Measurements from ENCODE around the gene NEK5. TPM values are rescaled to one million over a fixed set of nuclear protein-coding genes. Genes with fewer than 3 reads are reported as not detected.
A peak's percentile ranks its signal among the peaks of the same experiment; 100 is the strongest.

Gene NEK5
- total and polyA plus RNA-seq, 2 donors from 2014 or later: 0.39 to 1.2 TPM

- Histone ChIP-seq H3K9me3 (ENCODE audit: control insufficient read depth in 2 of 3, insufficient read depth in 1 of 3, low read length in 3 of 3) (no peaks in the 10 kb centered on the region), H3K27ac (ENCODE audit: low read depth in 2 of 2, low read length in 2 of 2) (peak within 1 kb of the TSS; percentile 67 to 77), H3K9ac (ENCODE audit: low read length in 3 of 3) (peak within 1 kb of the TSS; percentile 23 to 76 (median 71)), H3K36me3 (ENCODE audit: control insufficient read depth in 2 of 3, insufficient read depth in 3 of 3, low read length in 3 of 3) (no peaks in the 10 kb centered on the region), H3K4me3 (ENCODE audit: low read length in 3 of 3) (peak within 1 kb of the TSS; percentile 61 to 83 (median 73)), H3K4me1 (ENCODE audit: control insufficient read depth in 2 of 3, insufficient read depth in 2 of 3, low read depth in 1 of 3, low read length in 3 of 3) (peaks cover 2 to 12% (median 5%) of the 10 kb centered on the region in 3 donors), H3K27me3 (ENCODE audit: control insufficient read depth, insufficient read depth, low read length) (no peaks in the 10 kb centered on the region)
- TF ChIP-seq CTCF (IDR thresholded peaks at IDR 0.05; ENCODE audit: borderline replicate concordance, extremely low read depth, insufficient read depth): no peak
- intact Hi-C loops (cut with DNase I): no loop called here
- DNase-seq (peak; percentile 85 to 94 (median 88)), FAIRE-seq (no peak)
Observed at GRCh38 chr13:52159159-52159982, 30.5 kb upstream of the NEK5 start, which contains the start of gene NEK3. Gene NEK3, minus strand, starts transcription at chr13:52159597. Its CDS starts 3,406 bp downstream, at chr13:52156191.

GRCh38 chr13:52158629-52159158 is 29.8 kb upstream of the NEK5 start:
- Histone ChIP-seq H3K27ac (ENCODE audit: low read depth in 2 of 2, low read length in 2 of 2) (peak overlapping the region; percentile 67 to 77), H3K9ac (ENCODE audit: low read length in 3 of 3) (peak overlapping the region; percentile 23 to 76 (median 71)), H3K36me3 (ENCODE audit: control insufficient read depth in 2 of 3, insufficient read depth in 3 of 3, low read length in 3 of 3) (no peaks in the 10 kb centered on the region), H3K4me1 (ENCODE audit: control insufficient read depth in 2 of 3, insufficient read depth in 2 of 3, low read depth in 1 of 3, low read length in 3 of 3) (peaks cover 2 to 12% (median 5%) of the 10 kb centered on the region in 3 donors), H3K9me3 (ENCODE audit: control insufficient read depth in 2 of 3, insufficient read depth in 1 of 3, low read length in 3 of 3) (no peaks in the 10 kb centered on the region), H3K4me3 (ENCODE audit: low read length in 3 of 3) (peak overlapping the region; percentile 61 to 83 (median 73)), H3K27me3 (ENCODE audit: control insufficient read depth, insufficient read depth, low read length) (no peaks in the 10 kb centered on the region)
- FAIRE-seq: no peak
- intact Hi-C loops (cut with DNase I): no loop called here
- no peak for TF ChIP-seq CTCF (IDR thresholded peaks at IDR 0.05; ENCODE audit: borderline replicate concordance, extremely low read depth, insufficient read depth)
- peak in 3 of 5 donors; percentile 56 to 76 (median 66) for DNase-seq

- Histone ChIP-seq H3K4me1 (ENCODE audit: control insufficient read depth in 2 of 3, insufficient read depth in 2 of 3, low read depth in 1 of 3, low read length in 3 of 3) (peaks cover 0 to 8% (median 2%) of the 10 kb centered on the region in 3 donors), H3K9me3 (ENCODE audit: control insufficient read depth in 2 of 3, insufficient read depth in 1 of 3, low read length in 3 of 3) (no peaks in the 10 kb centered on the region), H3K27ac (ENCODE audit: low read depth in 2 of 2, low read length in 2 of 2) (no peak overlapping the region), H3K36me3 (ENCODE audit: control insufficient read depth in 2 of 3, insufficient read depth in 3 of 3, low read length in 3 of 3) (peaks cover 0 to 3% (median 0%) of the 10 kb centered on the region in 3 donors), H3K27me3 (ENCODE audit: control insufficient read depth, insufficient read depth, low read length) (no peaks in the 10 kb centered on the region), H3K9ac (ENCODE audit: low read length in 3 of 3) (no peak overlapping the region), H3K4me3 (ENCODE audit: low read length in 3 of 3) (no peak overlapping the region)
- FAIRE-seq: no peak
- intact Hi-C loops (cut with DNase I): no loop called here
- no peak for DNase-seq
- TF ChIP-seq CTCF (IDR thresholded peaks at IDR 0.05; ENCODE audit: borderline replicate concordance, extremely low read depth, insufficient read depth): no peak
Observed at GRCh38 chr13:52156724-52157261, 27.9 kb upstream of the NEK5 start.
